ENCODE results near the gene LSM4.

LSM4 gene

GRCh38 chr19:18310966-18311365 lies 11.9 kb downstream of the LSM4 start:
- DNase-seq, result no peak

GRCh38 chr19:18310118-18310909 lies 12.6 kb downstream of the LSM4 start:
- no peak for DNase-seq

GRCh38 chr19:18309525-18310064 lies 13.3 kb downstream of the LSM4 start:
- no peak for DNase-seq

GRCh38 chr19:18308948-18309325 lies 13.9 kb downstream of the LSM4 start:
- no peak for DNase-seq

- no peak for DNase-seq
Measured at GRCh38 chr19:18308051-18308947, 14.6 kb downstream of the LSM4 start.

GRCh38 chr19:18307271-18307681 lies 15.6 kb downstream of the LSM4 start:
- DNase-seq, result no peak

GRCh38 chr19:18306888-18307260 lies 16.0 kb downstream of the LSM4 start:
- DNase-seq, result no peak

- no peak for DNase-seq
Measured at GRCh38 chr19:18306209-18306887, 16.5 kb downstream of the LSM4 start.

- DNase-seq, result peak; percentile 78
Measured at GRCh38 chr19:18304458-18305310, 18.2 kb downstream of the LSM4 start.

GRCh38 chr19:18304208-18304457 lies 18.7 kb downstream of the LSM4 start:
- peak; percentile 78 for DNase-seq

- no peak for DNase-seq
Measured at GRCh38 chr19:18301718-18302111, 21.2 kb downstream of the LSM4 start.

- no peak for DNase-seq
Measured at GRCh38 chr19:18300930-18301717, 21.8 kb downstream of the LSM4 start.

GRCh38 chr19:18299654-18300053 lies 23.2 kb downstream of the LSM4 start:
- DNase-seq, result no peak

GRCh38 chr19:18298601-18299000 lies 24.3 kb downstream of the LSM4 start:
- no peak for DNase-seq

GRCh38 chr19:18297308-18297707 lies 25.6 kb downstream of the LSM4 start:
- DNase-seq, result no peak

GRCh38 chr19:18295034-18295451 lies 27.8 kb downstream of the LSM4 start:
- DNase-seq, result no peak

GRCh38 chr19:18294467-18294864 lies 28.4 kb downstream of the LSM4 start:
- DNase-seq, result peak; percentile 34

- DNase-seq, result no peak
Measured at GRCh38 chr19:18293642-18294466, 29.0 kb downstream of the LSM4 start.

- DNase-seq, result peak; percentile 54
Measured at GRCh38 chr19:18292810-18293641, 29.9 kb downstream of the LSM4 start.

GRCh38 chr19:18292462-18292809 lies 30.4 kb downstream of the LSM4 start:
- DNase-seq, result no peak
